GM18519 (cell line): ENCODE data around the gene ICOSLG.
"Not testable (repeated sequence)": the region's sequence is repeated elsewhere in the genome, so short reads cannot be mapped to it uniquely, and the experiment has no call there.

Source experiments
- ATAC-seq: cut with Tn5 transposase; IDR thresholded peaks from one replicate; pipeline ENCODE4 v1.9.1; 2021; ENCODE audit warnings: mild to moderate bottlenecking, moderate library complexity; ENCODE audit not compliant: unreplicated experiment, low FRiP score

Gene ICOSLG

GRCh38 chr21:44227614-44228013 is 13.1 kb downstream of the ICOSLG start:
- not testable (repeated sequence) for ATAC-seq

GRCh38 chr21:44225605-44226004 is 15.1 kb downstream of the ICOSLG start:
- ATAC-seq: not testable (repeated sequence)

DNA sequence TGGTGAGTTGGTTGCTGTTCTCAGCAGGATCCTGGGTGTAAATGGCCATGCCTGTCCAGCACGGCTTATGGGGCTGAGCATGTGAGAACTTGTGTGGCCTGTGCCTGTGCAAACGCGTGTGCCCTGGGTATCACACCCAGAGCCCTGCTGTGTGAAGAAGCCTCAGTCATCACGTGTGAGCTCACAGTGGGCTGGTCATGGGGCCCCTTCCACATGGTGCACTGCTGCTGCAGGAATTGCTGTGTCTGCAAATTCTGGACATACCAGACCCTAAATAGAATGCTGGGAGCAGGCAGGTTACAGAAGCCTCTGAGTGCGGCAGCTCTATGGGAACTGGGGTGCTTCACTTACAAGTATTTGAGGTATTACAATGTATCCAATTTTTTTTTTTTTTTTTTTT is 17.4 kb downstream of the ICOSLG start:
- not testable (repeated sequence) for ATAC-seq

- ATAC-seq: not testable (repeated sequence)
These were observed 20.1 kb downstream of the ICOSLG start for GRCh38 chr21:44220674-44221073.

DNA sequence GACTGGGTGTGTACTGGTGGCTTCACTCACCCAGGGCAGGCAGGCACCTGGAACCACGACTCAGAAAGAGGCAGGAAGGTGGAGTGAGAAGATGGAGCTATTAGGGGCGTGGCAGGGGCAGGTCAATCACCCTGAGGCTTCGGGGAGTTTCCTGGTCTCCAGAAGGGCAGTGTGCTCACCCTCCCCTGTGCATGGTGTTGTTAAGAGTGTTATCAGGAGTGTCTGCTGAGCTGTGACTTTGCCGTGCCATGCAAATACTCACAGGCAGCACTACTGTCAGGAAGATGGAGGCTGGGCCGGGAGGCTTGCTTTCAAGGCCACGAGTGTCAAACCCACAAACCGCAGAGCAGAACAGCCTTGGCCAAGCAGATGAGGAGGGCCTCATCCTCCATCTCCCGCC is 22.3 kb downstream of the ICOSLG start:
- ATAC-seq: not testable (repeated sequence)

- ATAC-seq: not testable (repeated sequence)
These were observed 28.8 kb downstream of the ICOSLG start for GRCh38 chr21:44211978-44212377.

DNA sequence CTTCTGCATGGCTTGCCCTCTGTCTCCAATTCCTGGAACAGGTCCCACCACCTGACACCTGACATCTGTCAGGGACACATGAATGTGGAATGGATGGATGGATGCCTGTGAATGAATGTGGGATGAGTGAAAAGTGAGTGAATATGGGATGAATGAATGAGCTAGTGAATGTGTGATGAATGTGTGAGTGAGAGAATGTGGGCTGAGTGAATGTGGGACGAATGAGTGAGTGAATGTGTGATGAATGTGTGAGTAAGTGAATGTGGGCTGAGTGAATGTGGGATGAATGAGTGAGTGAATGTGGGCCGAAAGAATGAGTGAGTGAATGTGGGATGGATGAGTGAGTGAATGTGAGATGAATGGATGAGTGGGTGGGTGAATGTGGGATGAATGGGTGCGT is 29.2 kb downstream of the ICOSLG start:
- not testable (repeated sequence) for ATAC-seq

GRCh38 chr21:44207860-44208646 is 32.7 kb downstream of the ICOSLG start:
- ATAC-seq: not testable (repeated sequence)

DNA sequence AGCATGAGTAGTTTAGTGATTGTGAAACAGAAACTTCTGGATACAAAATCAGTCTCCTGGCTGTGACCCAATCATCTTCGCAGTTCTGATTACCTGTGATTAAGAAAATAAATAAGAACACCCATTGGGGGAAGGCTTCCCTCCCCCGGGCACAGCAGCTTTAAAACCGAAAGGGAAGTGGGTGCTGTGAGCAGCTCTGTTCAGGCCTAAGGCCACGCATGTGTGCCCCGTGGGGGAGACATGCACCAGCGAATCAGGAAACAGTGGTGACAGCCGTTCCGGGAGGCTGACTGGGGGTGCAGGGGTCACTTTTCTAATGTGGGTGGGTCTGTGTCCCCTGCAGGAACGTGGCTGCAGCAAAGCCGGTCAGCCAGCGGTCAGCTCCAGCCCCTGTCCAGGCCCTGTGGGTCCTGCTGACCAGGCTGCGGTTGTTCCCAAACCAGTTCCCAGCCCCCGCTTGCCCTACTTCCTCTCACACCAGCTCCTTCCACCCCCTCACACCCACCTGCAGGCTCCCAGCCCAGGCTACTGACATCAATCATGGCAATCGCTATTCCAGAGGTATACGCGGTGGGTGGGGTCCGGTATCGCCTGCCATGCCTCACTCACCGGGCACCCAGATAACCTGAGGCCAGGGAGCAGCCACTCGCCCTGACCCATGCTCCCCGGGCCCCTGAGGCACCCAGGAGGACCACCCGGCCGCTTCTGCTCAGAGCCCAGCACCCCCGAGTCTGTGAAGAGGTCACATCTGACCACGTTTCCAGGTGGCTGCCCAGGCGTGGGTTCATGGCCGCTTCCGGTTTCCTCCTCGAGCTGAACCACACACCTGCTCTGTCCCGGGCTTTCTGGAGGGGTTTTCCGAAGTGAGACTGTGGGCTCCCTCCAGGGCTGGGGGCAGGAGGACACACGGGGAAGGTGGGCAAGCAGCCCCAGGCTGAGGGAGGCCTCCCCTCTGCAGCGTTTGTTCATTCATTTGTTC is 33.8 kb downstream of the ICOSLG start:
- ATAC-seq: not testable (repeated sequence)

- not testable (repeated sequence) for ATAC-seq
These were observed 34.6 kb downstream of the ICOSLG start for GRCh38 chr21:44206187-44206586.

GRCh38 chr21:44202590-44203299 is 38.0 kb downstream of the ICOSLG start:
- not testable (repeated sequence) for ATAC-seq

- ATAC-seq: not testable (repeated sequence)
These were observed 40.7 kb downstream of the ICOSLG start for GRCh38 chr21:44199997-44200396.

DNA sequence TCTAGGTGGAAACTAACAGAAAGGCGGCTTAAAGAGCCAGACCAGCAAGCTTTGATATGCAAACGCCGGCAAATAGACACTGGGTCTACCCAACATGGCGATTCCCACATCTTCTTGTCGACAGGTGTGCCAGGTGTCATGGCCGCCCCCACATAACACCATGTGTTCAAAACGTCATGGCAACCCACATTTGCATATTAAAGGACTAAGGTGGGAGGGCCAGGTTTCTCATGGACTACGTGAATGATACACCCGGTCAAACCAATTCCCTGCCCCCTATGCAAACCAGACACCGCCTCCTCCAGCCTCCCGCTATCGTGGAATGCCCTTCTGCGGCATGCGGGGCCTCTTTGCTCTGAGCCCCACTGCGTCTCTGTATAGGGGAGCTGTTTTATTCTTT is 41.3 kb downstream of the ICOSLG start:
- ATAC-seq: no peak

- ATAC-seq: not testable (repeated sequence)
These were observed 43.6 kb downstream of the ICOSLG start for GRCh38 chr21:44197156-44197516.

- ATAC-seq: not testable (repeated sequence)
These were observed 44.3 kb downstream of the ICOSLG start for GRCh38 chr21:44196212-44197155.

DNA sequence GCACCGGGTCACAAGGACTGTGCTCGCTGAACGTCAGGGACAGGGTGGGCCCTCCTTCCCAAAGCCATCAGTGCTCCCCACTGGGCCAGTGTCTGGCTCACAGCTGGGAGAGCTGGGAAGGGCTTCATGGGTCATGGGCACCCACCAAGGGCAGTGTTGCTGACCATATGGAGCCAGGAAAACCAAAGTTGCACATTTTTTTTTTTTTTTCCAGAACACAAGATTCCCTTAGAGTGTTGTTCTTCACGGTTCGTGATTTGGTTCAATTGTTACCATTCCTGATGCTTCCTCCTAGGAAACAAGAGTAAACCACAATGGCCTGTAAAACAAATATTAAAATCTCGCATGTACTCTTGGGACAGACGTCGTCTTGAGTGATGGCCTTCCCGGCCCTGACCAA is 45.9 kb downstream of the ICOSLG start:
- not testable (repeated sequence) for ATAC-seq

DNA sequence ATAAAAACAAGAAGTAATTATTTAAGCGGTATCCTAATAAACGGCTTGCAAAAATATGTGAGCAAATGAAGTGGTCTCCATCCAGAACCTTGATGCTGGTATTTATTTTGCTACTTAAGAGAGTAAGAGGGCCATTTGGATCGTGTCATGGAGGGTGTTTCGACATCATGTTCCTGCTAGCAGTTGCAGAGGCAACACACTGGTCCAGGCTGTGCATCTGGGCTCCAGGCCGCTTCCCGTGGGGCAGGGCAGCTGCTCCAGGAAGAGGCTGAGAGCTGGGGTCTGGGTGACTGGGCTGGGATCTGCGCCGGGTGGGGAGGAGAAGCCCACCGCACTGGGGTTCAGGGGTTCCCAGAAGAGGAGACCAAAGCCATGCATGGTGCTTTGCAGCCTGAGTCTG is 46.3 kb downstream of the ICOSLG start:
- ATAC-seq: not testable (repeated sequence)

GRCh38 chr21:44193108-44193507 is 47.6 kb downstream of the ICOSLG start:
- not testable (repeated sequence) for ATAC-seq
